Ovary (tissue), 3 donors: ENCODE results near the gene RNF166.

Experiments
- CTCF ChIP-seq, 3 donors: fragments of 450-650 bp in 2 of 3; fragments of 200-600 bp in 1 of 3; IDR thresholded peaks; one replicate each; pipeline versions ENCODE4 v1.5.1 to v1.8.0; 2016 to 2022; ENCODE audit warnings: antibody characterized with exemption in 3 of 3, mild to moderate bottlenecking in 1 of 3
- POLR2A ChIP-seq: fragments of 450-650 bp; IDR thresholded peaks from one replicate; pipeline ENCODE4 v1.6.1; 2017; ENCODE audit warnings: antibody characterized with exemption, mild to moderate bottlenecking, moderate library complexity
- donor health status: DM: no; HTN: no; CAD: no.

- TF ChIP-seq POLR2A, result no peak
- no peak for TF ChIP-seq CTCF (IDR thresholded peaks at IDR 0.05)
These were observed 46.3 kb upstream of the RNF166 start for GRCh38 chr16:88752386-88753002.
